BE2C (cell line): ENCODE data around the gene FILIP1. TPM values are rescaled to one million over a fixed set of nuclear protein-coding genes. Genes with fewer than 3 reads are reported as not detected.

Source experiments
- DNase-seq: peaks from one replicate; pipeline ENCODE4 v3.0.0-alpha.2; 2020
- H3K27me3 ChIP-seq: fragments of 250-450 bp; sonication (Bioruptor Pico); 2 replicates; pipeline ENCODE4 v1.5.1; 2020; ENCODE audit warnings: mild to moderate bottlenecking
- H3K36me3 ChIP-seq: fragments of 250-450 bp; sonication (Bioruptor Pico); 2 replicates; pipeline ENCODE4 v1.5.1; 2020; ENCODE audit warnings: mild to moderate bottlenecking
- H3K4me1 ChIP-seq: fragments of 250-450 bp; sonication (Bioruptor Pico); 2 replicates; pipeline ENCODE4 v1.5.1; 2020
- H3K4me3 ChIP-seq: 2 replicates; pipeline ENCODE4 v1.5.1; 2011; ENCODE audit warnings: low read depth, low read length
- H3K9me3 ChIP-seq: fragments of 250-450 bp; sonication (Bioruptor Pico); 2 replicates; pipeline ENCODE4 v1.5.1; 2020
- CTCF ChIP-seq: IDR thresholded peaks from 2 replicates; pipeline ENCODE4 v1.5.1; 2012; ENCODE audit warnings: mild to moderate bottlenecking, low read depth, low read length
- polyA plus RNA-seq: library from polyadenylated mRNA; unstranded; fragments of >200 nt; gene quantifications from one replicate; pipeline ENCODE4 v1.2.1, GENCODE V29; 2012; ENCODE audit warnings: low read depth, missing spikeins; ENCODE audit not compliant: insufficient read length, insufficient read depth

Gene FILIP1
- 1.1 TPM for polyA plus RNA-seq

GRCh38 chr6:75493400-75494064 is at the start of gene FILIP1:
TSS of gene FILIP1 (minus strand) at chr6:75493800. CDS start at chr6:75414972, 78,828 bp downstream.
- H3K27me3 ChIP-seq: peaks cover 24% of the 10 kb centered on the region
- no peak for DNase-seq
- H3K36me3 ChIP-seq: no peaks in the 10 kb centered on the region
- no peaks in the 10 kb centered on the region for H3K4me1 ChIP-seq
- no peak for TF ChIP-seq CTCF
- H3K9me3 ChIP-seq: no peaks in the 10 kb centered on the region; the same call in 1 of the 2 replicates
- no peak within 1 kb of the TSS for H3K4me3 ChIP-seq

- no peak for TF ChIP-seq CTCF
- DNase-seq: no peak
- H3K36me3 ChIP-seq: no peaks in the 10 kb centered on the region
Measured at GRCh38 chr6:75543311-75543710, 49.7 kb upstream of the FILIP1 start.

GRCh38 chr6:75539136-75539535 is 45.5 kb upstream of the FILIP1 start:
- DNase-seq: no peak
- Histone ChIP-seq H3K36me3 (no peaks in the 10 kb centered on the region), H3K4me3 (no peak overlapping the region), H3K27me3 (no peaks in the 10 kb centered on the region), H3K4me1 (no peaks in the 10 kb centered on the region), H3K9me3 (no peaks in the 10 kb centered on the region)
- no peak for TF ChIP-seq CTCF

More at GRCh38 chr6:75543311-75543710, 49.7 kb upstream of the FILIP1 start:
- Histone ChIP-seq H3K27me3 (no peaks in the 10 kb centered on the region), H3K9me3 (no peaks in the 10 kb centered on the region), H3K4me3 (no peak overlapping the region), H3K4me1 (no peaks in the 10 kb centered on the region)

- no peak overlapping the region for H3K4me3 ChIP-seq
- DNase-seq: no peak
- no peaks in the 10 kb centered on the region for H3K9me3 ChIP-seq
- no peaks in the 10 kb centered on the region for H3K36me3 ChIP-seq
- no peaks in the 10 kb centered on the region for H3K27me3 ChIP-seq
- no peak for TF ChIP-seq CTCF
- H3K4me1 ChIP-seq: no peaks in the 10 kb centered on the region
Measured at GRCh38 chr6:75532521-75532920, 38.9 kb upstream of the FILIP1 start.

GRCh38 chr6:75531174-75531573 is 37.6 kb upstream of the FILIP1 start:
- H3K4me1 ChIP-seq: no peaks in the 10 kb centered on the region
- H3K4me3 ChIP-seq: no peak overlapping the region
- TF ChIP-seq CTCF: no peak
- no peak for DNase-seq
- no peaks in the 10 kb centered on the region for H3K27me3 ChIP-seq
- H3K36me3 ChIP-seq: no peaks in the 10 kb centered on the region
- H3K9me3 ChIP-seq: no peaks in the 10 kb centered on the region

- no peak for DNase-seq
- Histone ChIP-seq H3K9me3 (no peaks in the 10 kb centered on the region), H3K27me3 (no peaks in the 10 kb centered on the region), H3K4me1 (no peaks in the 10 kb centered on the region), H3K36me3 (no peaks in the 10 kb centered on the region), H3K4me3 (no peak overlapping the region)
- TF ChIP-seq CTCF: no peak
Measured at GRCh38 chr6:75530696-75531095, 37.1 kb upstream of the FILIP1 start.
